ENCODE measurements around the gene SLC41A1. TPM values are rescaled to one million over a fixed set of nuclear protein-coding genes. Genes with fewer than 3 reads are reported as not detected.
A peak's percentile ranks its signal among the peaks of the same experiment; 100 is the strongest.
"Not testable (repeated sequence)": the region's sequence is repeated elsewhere in the genome, so short reads cannot be mapped to it uniquely, and the experiment has no call there.

Gene SLC41A1
- total RNA-seq = 9.4 and 15.3 TPM in 2 replicates

- peak; percentile 68 for DNase-seq (ENCODE audit: low read depth, low spot score)
Observed at GRCh38 chr1:205812878-205813754, at the start of gene SLC41A1. SLC41A1 (minus strand) TSS chr1:205813198; CDS start chr1:205810441, 2,757 bp downstream.

GRCh38 chr1:205861540-205861939 lies 48.5 kb upstream of the SLC41A1 start:
- no peak for DNase-seq (ENCODE audit: low read depth, low spot score)

GRCh38 chr1:205858141-205858961 lies 45.4 kb upstream of the SLC41A1 start:
- DNase-seq (ENCODE audit: low read depth, low spot score) = no peak

GRCh38 chr1:205857501-205857900 lies 44.5 kb upstream of the SLC41A1 start:
- DNase-seq (ENCODE audit: low read depth, low spot score) = not testable (repeated sequence)

- no peak for DNase-seq (ENCODE audit: low read depth, low spot score)
Observed at GRCh38 chr1:205856433-205856832, 43.4 kb upstream of the SLC41A1 start.

- DNase-seq (ENCODE audit: low read depth, low spot score) = no peak
Observed at GRCh38 chr1:205852969-205853368, 40.0 kb upstream of the SLC41A1 start.

GRCh38 chr1:205851993-205852392 lies 39.0 kb upstream of the SLC41A1 start:
- DNase-seq (ENCODE audit: low read depth, low spot score) = no peak

- DNase-seq (ENCODE audit: low read depth, low spot score) = peak; percentile 67
Observed at GRCh38 chr1:205849619-205850355, 36.8 kb upstream of the SLC41A1 start, which contains the start of gene PM20D1. PM20D1 (minus strand) TSS chr1:205850132; CDS start chr1:205850072, 60 bp downstream.

GRCh38 chr1:205843036-205843859 lies 30.2 kb upstream of the SLC41A1 start:
- no peak for DNase-seq (ENCODE audit: low read depth, low spot score)

- DNase-seq (ENCODE audit: low read depth, low spot score) = no peak
Observed at GRCh38 chr1:205842229-205842628, 29.2 kb upstream of the SLC41A1 start.

- DNase-seq (ENCODE audit: low read depth, low spot score) = no peak
Observed at GRCh38 chr1:205840146-205840923, 27.3 kb upstream of the SLC41A1 start.

- no peak for DNase-seq (ENCODE audit: low read depth, low spot score)
Observed at GRCh38 chr1:205837382-205837970, 24.5 kb upstream of the SLC41A1 start.

GRCh38 chr1:205834751-205835150 lies 21.8 kb upstream of the SLC41A1 start:
- no peak for DNase-seq (ENCODE audit: low read depth, low spot score)

GRCh38 chr1:205832326-205832751 lies 19.3 kb upstream of the SLC41A1 start:
- no peak for DNase-seq (ENCODE audit: low read depth, low spot score)

- DNase-seq (ENCODE audit: low read depth, low spot score) = no peak
Observed at GRCh38 chr1:205827623-205828022, 14.6 kb upstream of the SLC41A1 start.

GRCh38 chr1:205826995-205827394 lies 14.0 kb upstream of the SLC41A1 start:
- DNase-seq (ENCODE audit: low read depth, low spot score) = no peak

GRCh38 chr1:205826016-205826806 lies 13.2 kb upstream of the SLC41A1 start:
- DNase-seq (ENCODE audit: low read depth, low spot score) = no peak

- DNase-seq (ENCODE audit: low read depth, low spot score) = no peak
Observed at GRCh38 chr1:205824180-205824579, 11.2 kb upstream of the SLC41A1 start.
